Myocyte (in vitro differentiated cells): Measurements from ENCODE around the gene F7. TPM values are rescaled to one million over a fixed set of nuclear protein-coding genes. Genes with fewer than 3 reads are reported as not detected.
A peak's percentile ranks its signal among the peaks of the same experiment; 100 is the strongest.
"Not testable (repeated sequence)": the region's sequence is repeated elsewhere in the genome, so short reads cannot be mapped to it uniquely, and the experiment has no call there.

Experiments used
- DNase-seq: peaks from one replicate; pipeline ENCODE4 v3.0.0-alpha.2; 2012; ENCODE audit warnings: low read depth
- polyA plus RNA-seq: library from polyadenylated mRNA; unstranded; fragments of >200 nt; gene quantifications from one replicate; pipeline ENCODE4 v1.2.1, GENCODE V29; 2012; ENCODE audit warnings: missing spikeins
- total RNA-seq: library from RNA; depleted of rRNA; stranded (reverse); fragments of >200 nt; gene quantifications from 2 replicates; pipeline ENCODE4 v1.2.3, GENCODE V29; 2014

F7 gene
- total RNA-seq = not detected in 2 replicates
- polyA plus RNA-seq = not detected

DNA sequence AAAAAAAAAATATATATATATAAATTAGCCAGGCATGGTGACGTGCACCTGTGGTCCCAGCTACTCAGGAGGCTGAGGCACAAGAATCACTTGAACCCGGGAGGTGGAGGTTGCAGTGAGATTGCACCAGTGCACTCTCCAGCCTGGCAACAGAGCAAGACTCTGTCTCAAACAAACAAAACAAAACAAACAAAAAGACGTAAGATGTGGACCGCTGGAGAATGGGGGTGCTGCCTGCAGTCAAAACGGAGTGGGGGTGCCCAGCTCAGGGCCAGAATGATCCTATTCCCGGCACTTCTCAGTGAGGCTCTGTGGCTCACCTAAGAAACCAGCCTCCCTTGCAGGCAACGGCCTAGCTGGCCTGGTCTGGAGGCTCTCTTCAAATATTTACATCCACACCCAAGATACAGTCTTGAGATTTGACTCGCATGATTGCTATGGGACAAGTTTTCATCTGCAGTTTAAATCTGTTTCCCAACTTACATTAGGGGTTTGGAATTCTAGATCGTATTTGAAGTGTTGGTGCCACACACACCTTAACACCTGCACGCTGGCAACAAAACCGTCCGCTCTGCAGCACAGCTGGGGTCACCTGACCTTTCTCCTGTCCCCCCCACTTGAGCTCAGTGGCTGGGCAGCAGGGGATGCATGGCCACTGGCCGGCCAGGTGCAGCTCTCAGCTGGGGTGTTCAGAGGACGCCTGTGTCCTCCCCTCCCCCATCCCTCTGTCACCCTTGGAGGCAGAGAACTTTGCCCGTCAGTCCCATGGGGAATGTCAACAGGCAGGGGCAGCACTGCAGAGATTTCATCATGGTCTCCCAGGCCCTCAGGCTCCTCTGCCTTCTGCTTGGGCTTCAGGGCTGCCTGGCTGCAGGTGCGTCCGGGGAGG, at the start of gene F7:
Gene F7 (plus strand): TSS at position 760 of the 889 bp plus-strand sequence. CDS start 51 bp downstream, at position 811.
- no peak for DNase-seq

DNA sequence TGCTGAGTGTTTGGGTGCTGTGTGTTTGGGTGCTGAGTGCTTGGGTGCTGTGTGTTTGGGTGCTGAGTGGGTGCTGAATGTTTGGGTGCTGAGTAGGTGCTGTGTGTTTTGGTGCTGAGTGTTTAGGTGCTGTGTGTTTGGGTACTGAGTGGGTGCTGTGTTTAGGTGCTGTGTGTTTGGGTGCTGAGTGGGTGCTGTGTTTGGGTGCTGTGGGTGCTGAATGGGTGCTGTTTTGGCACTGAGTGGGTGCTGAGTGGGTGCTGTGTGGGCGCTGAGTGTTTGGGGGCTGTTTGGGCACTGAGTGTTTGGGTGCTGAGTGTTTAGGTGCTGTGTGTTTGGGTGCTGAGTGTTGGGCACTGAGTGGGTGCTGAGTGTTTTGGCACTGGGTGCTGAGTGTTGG, 48.5 kb upstream of the F7 start:
- no peak for DNase-seq

DNA sequence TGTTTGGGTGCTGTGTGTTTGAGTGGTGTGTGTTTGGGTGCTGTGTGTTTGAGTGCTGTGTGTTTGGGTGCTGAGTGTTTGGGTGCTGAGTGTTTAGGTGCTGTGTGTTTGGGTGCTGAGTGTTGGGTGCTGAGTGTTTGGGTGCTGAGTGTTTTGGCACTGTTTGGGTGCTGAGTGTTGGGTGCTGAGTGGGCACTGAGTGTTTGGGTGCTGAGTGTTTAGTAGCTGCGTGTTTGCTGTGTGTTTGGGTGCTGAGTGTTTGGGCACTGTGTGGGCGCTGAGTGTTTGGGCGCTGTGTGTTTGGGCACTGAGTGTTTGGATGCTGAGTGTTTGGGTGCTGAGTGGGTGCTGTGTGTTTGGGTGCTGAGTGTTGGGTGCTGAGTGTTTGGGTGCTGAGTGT, 48.0 kb upstream of the F7 start:
- DNase-seq = not testable (repeated sequence)

DNA sequence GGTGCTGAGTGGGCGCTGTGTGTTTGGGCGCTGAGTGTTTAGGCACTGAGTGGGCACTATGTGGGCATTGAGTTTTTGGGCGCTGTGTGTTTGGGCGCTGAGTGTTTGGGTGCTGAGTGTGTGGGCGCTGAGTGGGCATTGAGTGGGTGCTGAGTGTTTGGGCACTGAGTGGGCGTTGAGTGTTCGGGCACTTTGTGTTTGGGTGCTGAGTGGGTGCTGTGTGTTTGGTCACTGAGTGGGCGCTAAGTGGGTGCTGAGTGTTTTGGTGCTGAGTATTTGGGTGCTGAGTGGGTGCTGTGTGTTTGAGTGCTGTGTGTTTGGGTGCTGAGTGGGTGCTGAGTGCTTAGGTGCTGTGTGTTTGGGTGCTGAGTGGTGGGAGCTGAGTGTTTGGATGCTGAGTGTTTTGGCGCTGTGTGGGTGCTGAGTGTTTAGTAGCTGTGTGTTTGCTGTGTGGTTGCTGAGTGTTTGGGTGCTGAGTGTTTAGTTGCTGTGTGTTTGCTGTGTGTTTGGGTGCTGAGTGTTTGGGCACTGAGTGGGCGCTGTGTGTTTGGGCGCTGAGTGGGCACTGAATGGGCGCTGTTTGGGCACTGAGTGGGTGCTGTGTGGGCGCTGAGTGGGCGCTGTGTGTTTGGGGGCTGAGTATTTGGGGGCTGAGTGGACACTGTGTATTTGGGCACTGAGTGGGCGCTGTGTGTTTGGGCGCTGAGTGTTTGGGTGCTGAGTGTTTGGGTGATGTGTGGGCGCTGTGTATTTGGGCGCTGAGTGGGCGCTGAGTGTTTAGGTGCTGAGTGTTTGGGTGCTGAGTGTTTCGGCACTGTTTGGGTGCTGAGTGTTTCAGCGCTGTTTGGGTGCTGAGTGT, 47.2 kb upstream of the F7 start:
- DNase-seq = no peak

DNA sequence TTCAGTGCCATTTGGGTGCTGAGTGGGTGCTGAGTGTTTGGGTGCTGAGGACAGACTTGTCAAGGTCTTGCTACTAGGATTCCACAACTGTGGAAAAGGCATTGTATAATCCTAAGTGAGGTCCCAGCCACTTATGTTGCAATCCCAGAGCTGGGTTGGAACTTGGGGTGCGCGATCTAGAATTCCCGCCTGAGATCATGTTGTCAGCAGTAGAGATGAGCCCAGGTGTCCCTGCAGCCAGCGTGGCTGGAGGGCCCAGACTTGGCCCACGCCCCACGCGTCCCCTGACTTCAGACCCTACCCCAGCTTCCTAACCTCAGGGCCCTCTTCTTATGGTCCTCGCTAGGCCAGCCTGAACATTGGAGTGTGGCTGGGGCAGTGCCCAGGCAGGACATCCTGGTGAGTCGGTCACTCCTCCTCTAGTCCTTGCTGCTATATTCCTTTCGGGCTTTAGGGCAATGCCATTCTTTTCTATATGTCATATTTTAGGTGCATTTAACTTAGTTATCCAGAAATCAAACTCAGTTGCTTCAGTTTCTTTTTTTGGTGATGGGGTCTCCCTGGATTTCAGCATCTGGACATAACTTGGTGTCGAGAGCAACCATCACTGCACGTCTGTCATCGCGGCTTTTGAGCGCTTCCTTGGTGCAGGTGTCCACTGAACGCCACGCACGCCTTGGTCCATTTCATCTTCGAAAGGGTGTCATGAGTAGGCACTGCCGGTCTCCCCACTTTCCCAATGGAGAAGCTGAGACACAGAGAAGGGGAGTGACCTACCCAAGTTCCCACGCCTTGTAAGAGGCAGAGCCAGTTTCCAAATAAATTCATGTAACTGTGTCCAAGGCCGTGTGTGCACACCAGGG, 46.4 kb upstream of the F7 start:
- DNase-seq = no peak

DNA sequence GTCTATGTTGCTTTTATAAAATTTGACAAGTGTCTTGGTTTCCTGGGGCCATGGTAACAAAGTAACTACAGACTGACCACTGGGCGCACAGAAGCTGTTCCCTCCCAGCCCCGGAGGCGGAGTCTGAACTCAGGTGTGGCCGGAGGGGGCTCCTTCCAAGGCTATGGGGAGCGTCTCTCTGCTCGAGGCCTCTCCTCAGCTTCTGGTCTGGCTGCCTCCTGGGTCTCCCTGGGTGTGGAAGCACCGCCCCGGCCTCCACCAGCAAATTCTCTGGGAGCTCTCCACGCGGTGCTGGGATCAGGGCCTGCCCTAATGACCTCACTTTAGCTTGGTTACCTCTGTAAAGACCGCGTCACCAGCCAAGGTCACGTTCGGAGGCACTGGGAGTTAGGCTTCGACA, 45.7 kb upstream of the F7 start:
- DNase-seq = no peak

DNA sequence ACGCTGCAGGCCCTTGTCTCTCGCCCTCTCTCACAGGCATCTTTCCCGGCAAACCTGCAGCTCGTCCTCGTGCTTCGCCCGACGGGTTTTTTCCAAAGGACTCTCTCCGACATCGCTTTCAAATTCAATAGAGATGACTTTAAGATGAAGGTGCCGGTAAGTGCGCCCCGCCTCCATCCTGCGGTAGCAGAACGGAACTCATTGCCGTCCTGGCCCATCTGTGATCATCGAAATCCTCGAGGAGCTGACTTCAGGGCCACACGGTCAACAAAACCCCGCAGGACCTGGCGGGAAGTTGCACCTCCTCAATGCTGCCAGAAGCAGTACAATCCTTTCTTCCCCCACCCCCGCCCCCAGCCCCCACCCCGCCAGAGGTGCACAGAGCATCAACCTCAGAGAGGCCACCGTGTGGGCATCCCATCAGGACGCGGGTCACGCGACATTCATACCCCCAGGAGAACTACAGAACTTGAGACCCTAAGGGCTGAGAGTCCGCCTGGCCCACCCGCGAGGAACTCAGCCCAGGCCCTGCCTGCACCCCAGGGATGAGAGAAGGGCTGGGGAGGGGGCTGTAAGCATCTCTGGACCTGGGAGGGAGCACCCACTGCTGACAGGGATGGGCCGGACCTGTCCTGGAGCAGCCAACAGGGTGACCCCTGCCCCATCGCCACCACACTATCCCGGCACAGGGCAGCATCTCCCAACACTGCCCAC, 44.9 kb upstream of the F7 start:
- no peak for DNase-seq

DNA sequence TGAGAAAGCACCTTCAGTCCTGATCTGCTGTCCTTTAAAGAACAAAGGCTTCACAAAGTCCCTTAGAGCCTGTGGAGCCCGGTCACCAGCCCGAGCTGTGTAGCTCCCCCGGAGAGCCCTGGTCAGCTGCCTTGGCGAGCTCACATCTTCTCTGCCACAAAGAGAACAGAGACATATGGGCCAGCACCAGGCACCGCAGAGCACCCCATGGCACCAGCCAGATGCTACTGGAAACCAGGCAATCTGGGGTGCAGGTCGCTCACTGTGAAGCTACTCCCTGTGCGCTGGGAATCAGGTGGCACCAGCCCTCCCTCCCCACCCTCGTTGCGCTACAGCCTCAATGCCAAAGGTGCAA, 44.3 kb upstream of the F7 start:
- no peak for DNase-seq

DNA sequence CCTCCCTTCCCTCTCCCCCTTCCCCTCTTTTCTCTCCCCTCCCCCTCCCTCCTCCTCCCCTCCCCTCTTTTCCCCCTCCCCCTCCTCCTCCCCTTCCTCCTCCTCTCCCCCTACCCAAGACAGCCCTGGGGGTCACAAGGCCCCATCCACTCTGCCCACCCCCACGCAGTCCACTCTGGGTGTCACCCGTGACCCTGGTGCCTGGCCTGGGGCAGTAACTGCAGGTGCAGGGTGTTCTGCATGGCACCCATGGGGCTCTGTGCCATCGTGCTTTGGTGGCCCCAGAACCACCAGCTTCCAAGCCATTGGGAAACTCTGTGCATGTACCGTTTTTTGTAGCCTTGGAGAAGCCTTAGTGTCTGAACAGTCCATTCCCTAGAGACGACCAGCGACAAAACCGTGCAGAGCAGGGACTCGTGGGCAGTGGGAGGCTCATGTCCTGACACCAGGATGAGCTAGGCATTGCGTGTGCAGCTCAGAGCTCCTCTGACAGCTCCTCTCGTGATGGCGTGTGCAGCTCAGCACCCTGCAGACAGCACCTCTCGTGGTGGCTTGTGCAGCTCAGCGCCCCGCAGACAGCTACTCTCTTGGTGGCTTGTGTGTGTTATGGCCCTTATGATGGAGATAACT, 43.7 kb upstream of the F7 start:
- DNase-seq = no peak

DNA sequence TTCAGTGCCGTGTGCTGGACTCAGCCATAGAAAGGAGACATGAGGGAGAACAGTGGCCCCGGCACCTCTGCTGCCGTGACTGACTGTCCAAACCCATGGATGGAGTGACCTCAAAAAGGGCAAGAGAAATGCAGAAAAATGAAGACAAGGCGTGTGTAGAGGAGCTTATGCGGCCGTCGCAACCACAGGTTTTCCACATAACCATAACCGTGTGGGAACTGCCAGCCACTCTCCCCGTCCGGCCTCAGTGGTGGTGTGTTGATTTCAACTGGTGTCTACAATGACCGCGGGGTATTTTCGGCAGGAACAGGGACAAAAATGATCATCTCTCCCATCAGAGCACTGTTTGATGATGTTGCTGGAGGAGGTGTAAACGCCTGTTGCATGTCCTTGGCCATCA, 42.9 kb upstream of the F7 start:
- no peak for DNase-seq

DNA sequence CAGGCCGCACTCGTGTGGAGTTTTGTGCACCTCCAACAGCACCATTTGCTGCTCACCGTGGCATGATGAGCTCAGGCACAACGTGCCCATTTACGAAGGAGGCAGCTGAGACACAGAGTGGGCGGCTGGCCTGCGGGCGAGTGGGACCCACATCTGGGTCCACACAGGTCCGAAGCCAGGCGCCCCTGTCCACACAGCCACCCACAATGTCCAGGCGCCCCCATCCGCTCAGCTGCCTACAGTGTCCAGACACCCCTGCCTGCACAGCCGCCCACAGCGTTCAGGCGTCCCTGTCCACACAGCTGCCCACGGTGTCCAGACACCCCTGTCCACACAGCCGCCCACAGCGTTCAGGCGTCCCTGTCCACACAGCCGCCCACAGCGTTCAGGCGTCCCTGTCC, 42.5 kb upstream of the F7 start:
- DNase-seq = no peak

DNA sequence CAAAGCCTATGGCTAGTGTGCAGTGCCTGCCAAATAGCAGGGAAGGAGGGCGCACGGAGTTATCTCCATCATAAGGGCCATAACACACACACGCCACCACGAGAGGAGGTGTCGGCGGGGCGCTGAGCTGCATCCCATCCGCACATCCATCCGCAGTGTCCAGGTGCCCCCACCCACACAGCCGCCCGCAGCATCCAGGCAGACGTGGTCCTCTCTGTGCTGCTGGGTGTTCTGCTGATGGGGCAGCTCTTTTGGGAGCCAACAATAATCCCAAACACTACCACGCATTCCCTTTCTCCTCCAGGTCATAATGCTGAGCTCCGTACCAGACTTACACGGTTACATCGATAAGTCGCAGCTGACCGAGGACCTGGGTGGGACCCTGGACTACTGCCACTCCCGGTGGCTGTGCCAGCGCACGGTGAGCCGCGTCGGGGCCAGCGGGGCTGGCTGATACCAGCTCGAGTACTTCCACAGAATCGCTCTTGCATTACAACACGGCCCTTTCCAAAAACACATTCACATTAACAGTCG, 41.5 kb upstream of the F7 start:
- DNase-seq = no peak

DNA sequence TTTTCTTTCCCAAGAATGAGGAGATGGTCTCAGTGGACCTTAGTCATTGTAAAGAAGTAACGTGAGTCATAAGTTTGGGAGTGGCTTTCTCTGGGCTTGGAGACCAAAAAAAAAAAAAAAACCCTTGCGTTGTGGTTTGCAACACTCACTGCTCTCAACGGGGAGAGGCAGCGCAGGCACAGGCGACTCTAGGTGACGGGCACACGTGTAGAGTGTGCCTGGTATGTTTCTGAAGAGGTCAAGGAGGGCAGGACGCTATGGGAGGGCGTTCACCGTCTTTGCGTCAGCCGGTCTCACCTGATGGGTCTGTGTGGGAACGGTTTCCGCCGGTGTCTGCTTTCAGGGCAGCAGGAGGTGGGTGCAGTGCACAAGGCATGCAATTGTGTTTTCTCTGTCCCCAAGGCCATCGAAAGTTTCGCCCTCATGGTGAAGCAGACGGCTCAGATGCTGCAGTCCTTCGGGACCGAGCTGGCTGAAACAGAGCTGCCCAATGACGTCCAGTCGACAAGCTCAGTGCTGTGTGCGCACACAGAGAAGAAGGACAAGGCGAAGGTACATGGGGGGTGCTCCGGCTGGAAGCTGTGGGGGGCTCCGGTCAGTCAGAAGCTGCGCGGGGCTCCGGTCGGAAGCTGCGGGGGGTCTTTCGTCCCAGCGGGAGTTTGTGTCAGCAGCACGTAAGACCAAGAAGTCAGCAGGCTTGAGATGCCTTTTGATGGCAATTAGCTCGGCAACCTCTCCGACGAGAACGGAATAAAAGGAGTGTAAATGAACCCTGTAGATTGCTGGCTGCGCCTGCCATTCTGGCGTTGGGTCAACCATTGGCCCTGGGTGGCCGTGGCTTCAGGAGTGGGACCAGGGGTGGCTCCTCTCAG, 40.8 kb upstream of the F7 start:
- peak; percentile 76 for DNase-seq

DNA sequence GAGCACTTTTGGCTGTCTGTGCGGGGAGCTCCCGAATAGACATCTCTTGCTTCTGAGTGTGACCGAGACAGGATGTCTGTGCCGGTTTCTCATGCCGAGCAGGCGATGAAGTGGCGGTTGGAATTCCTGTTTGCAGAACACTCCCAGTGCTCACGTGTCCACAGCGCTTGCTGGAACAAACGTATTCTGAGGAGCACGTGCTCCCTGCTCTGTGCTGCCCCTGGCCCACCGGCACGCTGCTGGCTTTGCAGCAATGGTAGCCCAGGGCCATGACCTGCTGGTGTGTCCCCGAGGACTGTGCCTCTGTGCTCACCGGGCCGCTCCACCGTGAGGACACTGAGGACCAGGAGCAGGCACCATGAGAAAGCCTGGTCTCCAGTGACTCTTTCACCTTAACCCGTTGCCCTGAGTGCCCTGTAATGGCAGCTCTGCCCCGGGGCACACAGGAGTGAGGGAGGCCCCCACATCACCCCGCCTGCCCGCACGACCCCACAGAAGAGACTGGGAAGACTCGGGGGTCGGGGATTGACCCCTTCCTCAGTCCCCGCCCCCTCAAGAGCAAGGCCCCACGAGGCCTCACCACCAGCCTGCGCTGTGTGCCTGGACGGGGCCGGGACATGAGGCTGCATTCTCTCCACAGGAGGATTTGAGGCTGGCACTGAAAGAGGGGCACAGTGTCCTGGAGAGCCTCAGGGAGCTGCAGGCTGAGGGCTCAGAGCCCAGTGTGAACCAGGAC, 40.0 kb upstream of the F7 start:
- no peak for DNase-seq

DNA sequence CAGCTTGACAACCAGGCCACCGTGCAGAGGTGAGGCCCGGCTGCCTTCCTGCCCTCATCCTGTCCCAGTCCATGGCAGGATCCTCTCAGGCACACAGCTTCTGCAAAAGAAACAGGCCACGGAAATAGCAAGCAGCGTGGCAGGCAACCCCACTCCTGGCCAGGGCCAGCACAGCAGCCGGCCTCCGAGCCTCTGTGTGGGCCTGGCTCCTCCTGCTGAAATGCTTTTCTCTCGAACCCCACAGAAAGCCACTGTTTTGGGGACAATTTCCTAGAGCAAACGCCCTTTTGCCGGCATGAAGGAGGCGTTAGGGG, 39.5 kb upstream of the F7 start:
- no peak for DNase-seq

DNA sequence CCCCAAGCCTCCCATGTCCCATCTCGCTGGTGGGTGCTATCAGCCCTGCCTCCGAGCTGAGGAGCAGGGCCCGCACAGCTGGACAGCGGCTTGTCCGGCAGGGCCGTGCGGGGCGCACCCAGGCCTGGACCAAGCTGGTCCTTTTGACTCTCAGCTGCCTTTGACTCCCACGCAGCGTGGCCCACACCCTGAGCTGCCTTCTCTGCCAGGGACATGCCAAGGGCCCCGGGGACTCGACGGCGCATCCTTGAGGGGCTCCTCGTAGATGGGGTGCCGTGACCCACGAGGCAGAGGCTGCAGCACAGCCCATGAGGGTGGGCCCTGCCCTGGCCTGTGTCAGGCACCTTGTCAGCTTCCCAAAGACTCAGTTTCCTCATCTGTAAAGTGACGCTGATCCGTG, 38.8 kb upstream of the F7 start:
- no peak for DNase-seq

DNA sequence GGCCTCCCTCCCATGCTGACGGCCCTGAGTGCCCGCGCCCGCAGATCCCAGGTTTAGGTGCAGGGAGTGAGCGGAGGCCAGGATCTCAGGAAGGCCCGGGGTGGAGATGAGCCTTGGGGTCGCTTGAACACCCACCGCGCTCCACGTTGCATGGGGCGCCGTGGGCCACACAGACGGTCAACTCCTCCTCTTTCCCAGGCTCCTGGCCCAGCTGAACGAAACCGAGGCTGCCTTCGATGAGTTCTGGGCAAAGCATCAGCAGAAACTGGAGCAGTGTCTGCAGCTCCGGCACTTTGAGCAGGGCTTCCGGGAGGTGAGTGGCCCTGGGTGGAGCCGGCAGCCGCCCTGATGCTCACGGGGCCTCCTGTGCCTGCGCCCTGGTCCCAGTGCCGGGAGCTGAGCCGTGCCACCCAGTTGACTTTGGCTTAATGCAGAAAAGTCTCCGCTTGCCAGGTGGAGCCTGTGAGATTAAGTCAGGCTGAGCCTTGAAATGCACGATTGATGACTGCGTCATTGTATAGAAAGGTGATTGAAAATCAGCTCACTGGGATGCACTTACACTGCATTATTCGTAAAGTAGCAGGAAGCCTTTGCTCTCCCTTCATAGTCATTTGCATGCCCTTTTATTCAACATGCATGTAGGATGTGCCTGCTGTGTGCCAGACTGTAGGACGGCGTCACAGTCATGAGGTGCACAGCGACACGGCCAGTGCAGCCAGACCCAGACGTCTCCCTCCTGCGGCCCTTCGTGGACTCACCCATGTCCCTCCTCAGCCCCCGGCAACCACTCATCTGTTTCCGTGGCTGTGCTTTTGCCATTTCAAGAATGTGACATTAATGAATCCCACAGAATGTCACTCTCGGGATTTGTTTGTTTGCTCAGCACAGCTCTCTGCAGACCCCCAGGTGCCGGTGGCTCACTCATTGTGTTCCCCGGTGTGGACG, 35.5 kb upstream of the F7 start:
- DNase-seq = no peak
